ENCODE results near the gene FOSB. TPM values are rescaled to one million over a fixed set of nuclear protein-coding genes. Genes with fewer than 3 reads are reported as not detected.
A peak's percentile ranks its signal among the peaks of the same experiment; 100 is the strongest.

FOSB gene
- total and polyA plus RNA-seq, 2 experiments from 2014 or later, result 0.55 to 1.9 TPM

- H4K20me1 ChIP-seq (replicated peaks; ENCODE audit: insufficient read depth), result peaks cover 21% of the 10 kb centered on the region
- peak; percentile 70 for DNase-seq (ENCODE audit: low spot score)
- H3K27me3 ChIP-seq (ENCODE audit: insufficient read depth), result no peaks in the 10 kb centered on the region
- H3K4me1 Mint-ChIP-seq, result peaks cover 15% of the 10 kb centered on the region
- peak overlapping the region; percentile 88 for H3K4me3 Mint-ChIP-seq
- no peak for ATAC-seq
- H3K4me2 ChIP-seq, result peak overlapping the region; percentile 95
- peak overlapping the region; percentile 99 for H3K27ac ChIP-seq (ENCODE audit: low read depth)
- peaks cover 12% of the 10 kb centered on the region for H3K36me3 Mint-ChIP-seq (ENCODE audit: low read depth)
- peaks cover 56% of the 10 kb centered on the region for H3K79me2 ChIP-seq (replicated peaks; ENCODE audit: insufficient read depth)
- H3K4me3 ChIP-seq, result peak overlapping the region; percentile 99
- no peaks in the 10 kb centered on the region; the same call in 1 of the 2 replicates for H3K36me3 ChIP-seq (ENCODE audit: insufficient read depth)
- no peak for TF ChIP-seq ETS1 (IDR thresholded peaks at IDR 0.05)
- TF ChIP-seq EZH2 (IDR thresholded peaks at IDR 0.05; ENCODE audit: low read depth, unreplicated experiment), result no peak
- TF ChIP-seq ZNF462 (CRISPR knock-in tag; IDR thresholded peaks at IDR 0.05), result no peak
- no peak for TF ChIP-seq NANOG (IDR thresholded peaks at IDR 0.05; ENCODE audit: borderline replicate concordance)
- TF ChIP-seq ZNF114 (CRISPR knock-in tag; IDR thresholded peaks at IDR 0.05), result no peak
- no peak for TF ChIP-seq JUNB (IDR thresholded peaks at IDR 0.05; ENCODE audit: unreplicated experiment)
- no peak for TF ChIP-seq EZH2phosphoT487 (IDR thresholded peaks at IDR 0.05; ENCODE audit: unreplicated experiment)
- TF ChIP-seq STAT1 (IDR thresholded peaks at IDR 0.05; ENCODE audit: unreplicated experiment), result no peak
- TF ChIP-seq CREB1 (CRISPR knock-in tag; IDR thresholded peaks at IDR 0.05; ENCODE audit: low read depth), result no peak
- no peak for TF ChIP-seq POLR2AphosphoS5 (IDR thresholded peaks at IDR 0.05; ENCODE audit: low read depth)
- H3K9me3 Mint-ChIP-seq, result no peaks in the 10 kb centered on the region; the same call in 2 of the 3 replicates
- peaks cover 8% of the 10 kb centered on the region for H3K27me3 Mint-ChIP-seq (ENCODE audit: insufficient read depth, low read depth, poor library complexity)
- no peak overlapping the region for H2AFZ ChIP-seq
- H3K9me2 ChIP-seq (ENCODE audit: insufficient read depth), result no peaks in the 10 kb centered on the region
- peaks cover 11% of the 10 kb centered on the region for H3F3A ChIP-seq (replicated peaks; ENCODE audit: low read depth)
- peaks cover 18% of the 10 kb centered on the region for H3K4me1 ChIP-seq (ENCODE audit: insufficient read depth)
- H3K27ac Mint-ChIP-seq, result peak overlapping the region; percentile 87; the same call in 1 of the 2 replicates
Measured at GRCh38 chr19:45507872-45508416, 40.1 kb downstream of the FOSB start.

All from GM23338 (cell line).